ENCODE measurements around the gene GFOD2. TPM values are rescaled to one million over a fixed set of nuclear protein-coding genes. Genes with fewer than 3 reads are reported as not detected.

GFOD2 gene
- total and polyA plus RNA-seq, 2 of the 13 experiments (the other 11 are each of a cell fraction or from before 2014, with no cell fraction given) = 11.1 to 17.2 TPM

GRCh38 chr16:67697422-67698185 is 21.5 kb downstream of the GFOD2 start:
- TF ChIP-seq ZNF430 (CRISPR knock-in tag; IDR thresholded peaks at IDR 0.05) (no peak), ZNF24 (IDR thresholded peaks at IDR 0.05) (no peak), HNF1B (CRISPR knock-in tag; IDR thresholded peaks at IDR 0.05) (no peak), DPF2 (CRISPR knock-in tag; IDR thresholded peaks at IDR 0.05; ENCODE audit: borderline replicate concordance, low read depth) (no peak), ZNF468 (CRISPR knock-in tag; IDR thresholded peaks at IDR 0.05) (no peak), ZNF362 (CRISPR knock-in tag; IDR thresholded peaks at IDR 0.05; ENCODE audit: borderline replicate concordance) (no peak), PBX3 (CRISPR knock-in tag; IDR thresholded peaks at IDR 0.05; ENCODE audit: borderline replicate concordance) (no peak), THAP11 (CRISPR knock-in tag; IDR thresholded peaks at IDR 0.05) (no peak)
- ChIA-PET CTCF (ENCODE audit: low intra/inter-chr PET ratio, low total read pairs) (no interaction called here), POLR2A (no interaction called here)
- Histone ChIP-seq H3K79me2 (ENCODE audit: insufficient read depth, low read length) (no peaks in the 10 kb centered on the region), H3K27me3 (ENCODE audit: control insufficient read depth in 1 of 2, insufficient read depth in 2 of 2, low read length in 2 of 2) (no peaks in the 10 kb centered on the region), H3K9ac (ENCODE audit: insufficient read depth, low read depth, low read length) (no peak overlapping the region), H3K4me3 (replicated peaks in 1 of 3; ENCODE audit: insufficient read depth in 1 of 3, low read depth in 2 of 3, low read length in 3 of 3) (no peak overlapping the region), H2AFZ (ENCODE audit: low read length) (no peak overlapping the region), H3K9me3 (ENCODE audit: low read length) (no peaks in the 10 kb centered on the region), H3K4me2 (ENCODE audit: low read depth, low read length) (no peak overlapping the region), H3K4me1 (ENCODE audit: insufficient read depth, low read length) (peaks cover 13% of the 10 kb centered on the region), H4K20me1 (ENCODE audit: insufficient read depth, low read length) (no peaks in the 10 kb centered on the region), H3K27ac (ENCODE audit: extremely low read length, insufficient read depth, low read length) (no peak overlapping the region), H3K36me3 (replicated peaks in 1 of 2; ENCODE audit: control insufficient read depth in 1 of 2, insufficient read depth in 2 of 2, low read length in 2 of 2) (peaks cover 0 to 2% of the 10 kb centered on the region in 2 experiments; a peak in 1 of 5 replicates)
- intact Hi-C loops (cut with micrococcal nuclease; ENCODE audit: unreplicated experiment) = no loop called here
- in situ Hi-C loops (cut with HindIII; ENCODE audit: extremely low pct_ligation_motif_present, low pct_unique_long_range_greater_than_20kb) = no loop called here
- no peak for DNase-seq (ENCODE audit: low spot score)
- peak; percentile 49 for ATAC-seq
- peak; percentile 39 for FAIRE-seq
- 73% methylated on average over 4 of the region's 4 CpGs for WGBS (ENCODE audit: low lambda C conversion rate)
- no TSS peak for BruUV-seq (replicated peaks)
